ENCODE data around the gene NID1.
"Not testable (repeated sequence)": the region's sequence is repeated elsewhere in the genome, so short reads cannot be mapped to it uniquely, and the experiment has no call there.

NID1 gene

DNA sequence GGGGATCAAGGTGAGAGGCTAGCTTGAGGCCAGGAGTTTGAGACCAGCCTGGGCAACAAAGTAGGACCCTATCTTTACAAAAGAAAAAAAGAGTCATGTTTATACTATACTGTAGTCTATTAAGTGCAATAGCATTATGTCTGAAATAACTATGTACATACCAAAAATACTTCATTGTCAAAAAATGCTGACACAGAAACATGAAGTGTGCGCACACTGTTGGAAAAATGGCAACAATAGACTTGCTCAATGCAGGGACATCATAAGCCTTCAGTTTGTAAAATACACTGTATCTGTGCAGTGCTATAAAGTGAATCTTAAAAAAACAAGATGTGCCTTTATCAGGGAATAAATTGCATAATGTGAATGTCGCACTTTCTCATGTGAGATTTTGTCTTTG, 14.1 kb upstream of the NID1 start:
- H3K4me3 ChIP-seq (ENCODE audit: low read depth, low read length) = no peak overlapping the region
- H3K27me3 ChIP-seq (ENCODE audit: control insufficient read depth, insufficient read depth, low read length) = no peaks in the 10 kb centered on the region
- H3K9me3 ChIP-seq (ENCODE audit: control insufficient read depth, insufficient read depth, low read length) = no peaks in the 10 kb centered on the region
- no peaks in the 10 kb centered on the region for H3K36me3 ChIP-seq (ENCODE audit: control insufficient read depth, insufficient read depth, low read length)
- H3K9ac ChIP-seq (ENCODE audit: low read depth, low read length) = no peak overlapping the region
- H3K27ac ChIP-seq (ENCODE audit: low read depth, low read length) = no peak overlapping the region
- no peaks in the 10 kb centered on the region for H3K4me1 ChIP-seq (ENCODE audit: control insufficient read depth, insufficient read depth, low read length)

DNA sequence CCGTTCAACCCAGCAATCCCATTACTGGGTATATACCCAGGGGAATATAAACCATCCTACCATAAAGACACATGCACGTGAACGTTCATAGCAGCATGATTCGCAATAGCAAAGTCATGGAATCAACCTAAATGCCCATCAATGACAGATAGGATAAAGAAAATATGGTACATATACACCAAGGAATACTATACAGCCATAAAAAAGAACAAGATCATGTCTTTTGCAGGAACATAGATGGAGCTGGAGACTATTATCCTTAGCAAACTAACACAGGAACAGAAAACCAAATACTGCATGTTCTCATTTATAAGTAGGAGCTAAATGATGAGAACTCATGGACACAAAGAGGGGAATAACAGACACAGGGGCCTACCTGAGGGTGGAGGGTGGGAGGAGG, 13.2 kb upstream of the NID1 start:
- not testable (repeated sequence) for H3K27ac ChIP-seq (ENCODE audit: low read depth, low read length); H3K4me1 ChIP-seq (ENCODE audit: control insufficient read depth, insufficient read depth, low read length); H3K36me3 ChIP-seq (ENCODE audit: control insufficient read depth, insufficient read depth, low read length); H3K9me3 ChIP-seq (ENCODE audit: control insufficient read depth, insufficient read depth, low read length); H3K4me3 ChIP-seq (ENCODE audit: low read depth, low read length); H3K27me3 ChIP-seq (ENCODE audit: control insufficient read depth, insufficient read depth, low read length); H3K9ac ChIP-seq (ENCODE audit: low read depth, low read length)

DNA sequence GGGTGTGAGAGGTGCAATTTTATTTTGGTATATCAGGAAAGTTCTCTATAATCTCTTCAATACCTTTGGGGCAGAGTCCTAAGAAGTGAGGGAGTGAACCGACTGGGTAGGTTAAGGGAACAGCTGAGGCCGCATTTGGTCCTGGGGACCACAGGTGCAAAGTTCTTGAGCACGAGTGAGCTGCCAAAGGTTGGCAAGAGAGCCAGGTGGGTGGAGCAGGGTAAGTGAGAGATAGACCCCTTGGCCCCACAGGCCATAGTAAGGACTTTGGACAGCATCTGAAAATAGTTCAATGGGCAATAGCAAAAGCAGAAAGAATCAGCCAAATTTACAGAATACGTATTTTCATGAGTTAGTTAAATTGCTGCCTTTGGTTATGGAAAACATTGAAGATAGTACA, 11.0 kb upstream of the NID1 start:
- Histone ChIP-seq H3K27me3 (ENCODE audit: control insufficient read depth, insufficient read depth, low read length) (no peaks in the 10 kb centered on the region), H3K9ac (ENCODE audit: low read depth, low read length) (no peak overlapping the region), H3K27ac (ENCODE audit: low read depth, low read length) (no peak overlapping the region), H3K4me3 (ENCODE audit: low read depth, low read length) (no peak overlapping the region), H3K4me1 (ENCODE audit: control insufficient read depth, insufficient read depth, low read length) (no peaks in the 10 kb centered on the region), H3K36me3 (ENCODE audit: control insufficient read depth, insufficient read depth, low read length) (no peaks in the 10 kb centered on the region), H3K9me3 (ENCODE audit: control insufficient read depth, insufficient read depth, low read length) (no peaks in the 10 kb centered on the region)

DNA sequence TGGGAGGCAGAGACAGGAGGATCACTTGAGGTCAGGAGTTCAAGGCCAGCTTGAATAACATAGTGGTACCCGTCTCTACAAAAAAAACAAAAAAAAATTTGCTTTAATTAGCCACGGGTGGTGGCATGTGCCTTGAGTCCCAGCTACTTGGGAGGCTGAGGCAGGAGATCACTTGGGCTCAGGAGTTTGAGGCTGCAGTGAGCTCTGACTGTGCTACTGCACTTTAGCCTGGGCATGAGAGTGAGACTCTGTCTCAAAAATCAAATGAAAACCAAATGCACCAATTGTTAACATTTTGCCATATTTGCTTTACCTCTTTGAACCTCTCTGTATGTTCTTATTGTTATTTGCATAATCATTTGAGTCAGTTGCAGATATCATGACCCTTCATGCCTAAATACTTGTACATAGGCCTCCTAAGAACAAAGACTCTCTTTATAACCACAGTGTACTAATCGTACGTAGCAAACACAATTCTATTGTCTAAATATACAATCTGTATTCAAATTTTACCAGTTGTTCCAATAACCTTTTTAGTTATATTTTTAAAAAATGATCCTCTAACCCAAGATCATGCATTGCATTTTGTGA, 8.5 kb upstream of the NID1 start:
- Histone ChIP-seq H3K27ac (ENCODE audit: low read depth, low read length) (no peak overlapping the region), H3K4me1 (ENCODE audit: control insufficient read depth, insufficient read depth, low read length) (no peaks in the 10 kb centered on the region), H3K9me3 (ENCODE audit: control insufficient read depth, insufficient read depth, low read length) (no peaks in the 10 kb centered on the region), H3K9ac (ENCODE audit: low read depth, low read length) (no peak overlapping the region), H3K4me3 (ENCODE audit: low read depth, low read length) (no peak overlapping the region), H3K27me3 (ENCODE audit: control insufficient read depth, insufficient read depth, low read length) (no peaks in the 10 kb centered on the region), H3K36me3 (ENCODE audit: control insufficient read depth, insufficient read depth, low read length) (no peaks in the 10 kb centered on the region)

DNA sequence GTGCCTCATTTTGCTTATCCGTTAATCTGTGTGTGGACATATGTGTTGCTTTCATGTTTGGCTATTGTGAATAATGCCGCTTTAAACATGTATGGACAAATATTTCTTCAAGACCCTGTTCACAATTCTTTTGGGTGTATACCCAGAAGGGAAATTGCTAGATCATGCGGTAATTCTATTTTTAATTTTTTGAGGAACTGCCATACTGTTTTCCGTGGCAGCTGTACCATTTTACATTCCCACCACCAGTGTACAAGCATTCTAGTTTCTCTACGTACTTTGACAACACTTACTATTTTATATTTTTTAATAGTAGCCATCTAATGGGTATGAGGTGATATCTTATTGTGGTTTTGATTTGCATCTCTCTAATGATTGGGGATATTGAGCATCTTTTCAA, 7.1 kb upstream of the NID1 start:
- Histone ChIP-seq H3K27ac (ENCODE audit: low read depth, low read length) (no peak overlapping the region), H3K4me1 (ENCODE audit: control insufficient read depth, insufficient read depth, low read length) (no peaks in the 10 kb centered on the region), H3K9ac (ENCODE audit: low read depth, low read length) (no peak overlapping the region), H3K9me3 (ENCODE audit: control insufficient read depth, insufficient read depth, low read length) (no peaks in the 10 kb centered on the region), H3K36me3 (ENCODE audit: control insufficient read depth, insufficient read depth, low read length) (no peaks in the 10 kb centered on the region), H3K27me3 (ENCODE audit: control insufficient read depth, insufficient read depth, low read length) (peaks cover 9% of the 10 kb centered on the region), H3K4me3 (ENCODE audit: low read depth, low read length) (no peak overlapping the region)

DNA sequence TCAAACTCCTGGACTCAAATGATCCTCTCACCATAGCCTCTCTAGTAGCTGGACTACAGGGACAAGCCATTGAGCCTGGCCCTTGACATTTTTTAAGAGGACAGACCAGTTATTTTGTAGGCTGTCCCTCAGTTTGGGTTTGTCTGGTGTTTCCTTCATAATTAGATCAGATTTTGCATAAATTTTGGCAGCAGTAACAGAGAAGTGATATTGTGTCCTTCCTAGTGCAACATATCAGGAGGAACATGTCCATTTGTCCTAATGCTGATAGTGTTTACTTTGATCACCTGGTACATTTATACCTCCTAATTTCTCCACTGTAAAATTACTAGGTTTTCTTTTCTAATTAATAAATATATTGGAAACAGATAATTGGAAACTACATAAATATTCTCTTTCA, 5.9 kb upstream of the NID1 start:
- H3K9ac ChIP-seq (ENCODE audit: low read depth, low read length) = no peak overlapping the region
- no peaks in the 10 kb centered on the region for H3K36me3 ChIP-seq (ENCODE audit: control insufficient read depth, insufficient read depth, low read length)
- H3K4me3 ChIP-seq (ENCODE audit: low read depth, low read length) = no peak overlapping the region
- peaks cover 10% of the 10 kb centered on the region for H3K4me1 ChIP-seq (ENCODE audit: control insufficient read depth, insufficient read depth, low read length)
- H3K27ac ChIP-seq (ENCODE audit: low read depth, low read length) = no peak overlapping the region
- H3K9me3 ChIP-seq (ENCODE audit: control insufficient read depth, insufficient read depth, low read length) = no peaks in the 10 kb centered on the region
- peaks cover 22% of the 10 kb centered on the region for H3K27me3 ChIP-seq (ENCODE audit: control insufficient read depth, insufficient read depth, low read length)

DNA sequence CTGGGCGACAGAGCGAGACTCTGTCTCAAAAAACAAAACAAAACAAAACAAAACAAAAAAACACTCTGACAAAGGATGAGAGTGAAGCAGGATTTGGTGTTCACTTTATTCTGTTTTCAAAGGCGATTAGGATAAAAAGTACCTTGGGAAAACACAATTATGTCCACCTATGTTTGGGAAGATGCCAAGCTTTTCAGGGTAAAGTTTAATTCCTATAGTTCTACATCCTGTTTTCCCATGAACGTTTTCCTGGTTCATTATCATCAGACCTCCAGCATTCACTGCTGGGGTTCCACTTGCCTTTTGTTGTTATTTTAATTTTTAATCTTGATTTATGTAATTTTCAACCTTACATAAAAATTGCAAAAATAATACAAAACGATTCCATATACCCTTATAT, 4.9 kb upstream of the NID1 start:
- no peak overlapping the region for H3K27ac ChIP-seq (ENCODE audit: low read depth, low read length)
- H3K36me3 ChIP-seq (ENCODE audit: control insufficient read depth, insufficient read depth, low read length) = no peaks in the 10 kb centered on the region
- H3K9me3 ChIP-seq (ENCODE audit: control insufficient read depth, insufficient read depth, low read length) = no peaks in the 10 kb centered on the region
- no peak overlapping the region for H3K9ac ChIP-seq (ENCODE audit: low read depth, low read length)
- H3K27me3 ChIP-seq (ENCODE audit: control insufficient read depth, insufficient read depth, low read length) = peaks cover 29% of the 10 kb centered on the region
- H3K4me1 ChIP-seq (ENCODE audit: control insufficient read depth, insufficient read depth, low read length) = peaks cover 11% of the 10 kb centered on the region
- H3K4me3 ChIP-seq (ENCODE audit: low read depth, low read length) = no peak overlapping the region

DNA sequence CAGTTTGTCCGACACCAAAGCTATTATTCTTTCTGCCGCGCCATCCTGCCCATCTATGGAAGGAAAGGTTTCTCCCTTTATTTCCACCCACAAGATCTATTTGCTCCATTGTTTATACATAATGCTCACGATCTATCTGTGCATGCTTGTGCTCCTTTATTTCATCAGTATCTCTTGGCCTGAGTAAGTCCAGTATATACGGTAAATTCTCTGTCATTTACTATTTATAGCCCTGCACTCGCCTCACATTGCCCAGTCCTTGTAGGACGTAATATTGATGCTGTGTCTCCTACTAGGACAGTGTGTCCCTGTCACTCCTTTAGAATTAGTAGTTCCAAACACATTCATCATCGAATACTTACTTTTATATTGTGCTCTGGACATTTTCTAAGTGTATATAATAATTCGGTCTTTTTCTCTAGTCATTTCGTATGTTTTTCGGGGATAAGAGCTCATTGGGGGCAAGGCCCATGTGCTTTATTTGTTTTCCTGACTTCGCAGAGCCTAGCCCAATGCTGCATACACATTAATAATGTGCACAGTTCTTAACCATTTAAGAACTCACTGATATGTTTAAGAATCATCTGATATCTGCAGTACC, 3.1 kb upstream of the NID1 start:
- no peaks in the 10 kb centered on the region for H3K9me3 ChIP-seq (ENCODE audit: control insufficient read depth, insufficient read depth, low read length)
- H3K9ac ChIP-seq (ENCODE audit: low read depth, low read length) = no peak overlapping the region
- H3K36me3 ChIP-seq (ENCODE audit: control insufficient read depth, insufficient read depth, low read length) = no peaks in the 10 kb centered on the region
- peaks cover 46% of the 10 kb centered on the region for H3K27me3 ChIP-seq (ENCODE audit: control insufficient read depth, insufficient read depth, low read length)
- H3K4me1 ChIP-seq (ENCODE audit: control insufficient read depth, insufficient read depth, low read length) = peaks cover 11% of the 10 kb centered on the region
- H3K27ac ChIP-seq (ENCODE audit: low read depth, low read length) = no peak overlapping the region
- no peak overlapping the region for H3K4me3 ChIP-seq (ENCODE audit: low read depth, low read length)

DNA sequence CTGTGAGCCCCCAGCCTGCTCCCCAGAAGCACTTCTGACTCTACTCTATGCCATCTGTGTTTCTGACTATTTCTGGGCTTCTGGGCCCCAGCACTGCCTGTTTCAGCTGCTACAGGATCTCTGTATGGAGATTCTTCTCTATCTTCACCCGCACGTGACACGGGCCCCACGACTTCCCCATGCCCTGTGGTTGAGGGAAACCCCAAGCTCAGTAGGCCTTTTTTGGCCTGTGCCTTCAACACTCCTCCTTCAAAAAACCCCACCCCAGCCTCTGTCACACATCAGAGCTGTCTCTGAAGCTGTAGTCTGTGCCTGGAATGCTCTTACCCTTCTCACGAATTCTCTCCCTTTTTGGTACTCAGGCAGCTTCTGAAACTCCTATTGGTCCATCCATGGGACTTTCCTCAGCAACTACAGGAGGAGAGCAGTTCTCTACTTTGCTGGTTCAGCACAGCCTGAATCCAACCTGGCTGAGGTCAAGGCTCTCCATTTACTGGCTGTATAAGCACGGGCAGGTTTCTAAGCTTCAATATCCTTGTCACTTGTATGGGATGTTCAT, 2.0 kb upstream of the NID1 start:
- no peaks in the 10 kb centered on the region for H3K9me3 ChIP-seq (ENCODE audit: control insufficient read depth, insufficient read depth, low read length)
- peaks cover 11% of the 10 kb centered on the region for H3K4me1 ChIP-seq (ENCODE audit: control insufficient read depth, insufficient read depth, low read length)
- no peak overlapping the region for H3K4me3 ChIP-seq (ENCODE audit: low read depth, low read length)
- no peaks in the 10 kb centered on the region for H3K36me3 ChIP-seq (ENCODE audit: control insufficient read depth, insufficient read depth, low read length)
- no peak overlapping the region for H3K27ac ChIP-seq (ENCODE audit: low read depth, low read length)
- no peak overlapping the region for H3K9ac ChIP-seq (ENCODE audit: low read depth, low read length)
- H3K27me3 ChIP-seq (ENCODE audit: control insufficient read depth, insufficient read depth, low read length) = peaks cover 46% of the 10 kb centered on the region

DNA sequence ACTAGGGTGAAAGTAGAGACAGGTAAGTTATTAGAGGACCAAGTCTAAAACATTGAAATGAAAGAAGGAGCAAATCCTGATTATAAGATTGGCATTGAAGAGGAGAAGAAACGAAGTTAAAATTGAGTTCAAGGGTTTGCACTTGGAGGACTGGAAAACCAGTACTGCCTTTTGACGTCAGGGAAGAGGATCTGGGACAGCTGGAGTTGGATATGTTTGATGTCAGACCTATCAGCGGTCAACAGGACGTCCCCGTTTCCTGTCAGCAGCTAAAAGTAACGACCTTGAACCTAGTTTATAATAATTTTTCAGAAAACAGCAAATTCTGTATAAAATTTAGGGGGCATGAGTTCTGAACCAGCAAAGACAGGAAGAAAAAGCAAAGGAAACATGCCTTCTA, 1.2 kb upstream of the NID1 start:
- Histone ChIP-seq H3K4me3 (ENCODE audit: low read depth, low read length) (peak overlapping the region; percentile 76), H3K9ac (ENCODE audit: low read depth, low read length) (no peak overlapping the region), H3K9me3 (ENCODE audit: control insufficient read depth, insufficient read depth, low read length) (no peaks in the 10 kb centered on the region), H3K36me3 (ENCODE audit: control insufficient read depth, insufficient read depth, low read length) (no peaks in the 10 kb centered on the region), H3K27me3 (ENCODE audit: control insufficient read depth, insufficient read depth, low read length) (peaks cover 46% of the 10 kb centered on the region), H3K4me1 (ENCODE audit: control insufficient read depth, insufficient read depth, low read length) (peaks cover 11% of the 10 kb centered on the region), H3K27ac (ENCODE audit: low read depth, low read length) (no peak overlapping the region)

DNA sequence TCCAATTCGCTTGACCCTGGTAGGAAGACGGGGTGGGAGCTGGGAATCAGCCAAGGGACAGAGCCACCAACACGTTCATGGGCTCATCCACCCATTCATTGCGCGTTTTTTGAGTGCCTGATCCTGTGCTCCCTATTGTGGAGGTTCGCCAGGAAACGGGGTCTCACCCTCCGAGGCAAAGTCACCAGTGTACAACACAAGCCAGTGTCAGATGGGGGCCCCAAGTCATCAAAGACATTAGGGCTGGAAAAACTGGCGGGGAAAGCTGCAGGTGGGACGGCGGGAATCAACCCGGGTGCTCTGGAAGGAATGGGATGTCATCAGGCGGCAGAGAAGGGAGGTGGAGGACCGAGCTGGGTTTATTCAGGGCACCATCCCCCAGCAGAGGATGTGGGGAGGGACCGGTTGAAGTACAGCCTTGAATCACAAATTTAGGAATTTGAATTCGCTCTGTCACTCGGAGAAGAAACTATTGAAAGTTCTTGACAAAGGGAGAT, 667 bp upstream of the NID1 start:
- H3K9ac ChIP-seq (ENCODE audit: low read depth, low read length) = peak overlapping the region; percentile 41
- H3K27ac ChIP-seq (ENCODE audit: low read depth, low read length) = peak overlapping the region; percentile 27
- no peaks in the 10 kb centered on the region for H3K36me3 ChIP-seq (ENCODE audit: control insufficient read depth, insufficient read depth, low read length)
- H3K27me3 ChIP-seq (ENCODE audit: control insufficient read depth, insufficient read depth, low read length) = peaks cover 46% of the 10 kb centered on the region
- H3K4me3 ChIP-seq (ENCODE audit: low read depth, low read length) = peak overlapping the region; percentile 76
- H3K9me3 ChIP-seq (ENCODE audit: control insufficient read depth, insufficient read depth, low read length) = no peaks in the 10 kb centered on the region
- H3K4me1 ChIP-seq (ENCODE audit: control insufficient read depth, insufficient read depth, low read length) = peaks cover 11% of the 10 kb centered on the region

Data from HUES48 (cell line).